ACC112 (cell line): ENCODE measurements around the gene BTBD9.
A peak's percentile ranks its signal among the peaks of the same experiment; 100 is the strongest.

Experiments used
- H2AFZ ChIP-seq: fragments of 200-600 bp; sonication (generic); one replicate; pipeline ENCODE4 v1.6.0; 2017; ENCODE audit warnings: antibody characterized with exemption, low read length; ENCODE audit not compliant: unreplicated experiment
- H3K27ac ChIP-seq: fragments of 200-600 bp; sonication (generic); 2 replicates; pipeline ENCODE4 v1.5.1; 2014; ENCODE audit warnings: low read depth, mild to moderate bottlenecking, antibody characterized with exemption, low read length, moderate library complexity
- H3K27me3 ChIP-seq: fragments of 200-600 bp; sonication (generic); 2 replicates; pipeline ENCODE4 v1.6.1; 2014; ENCODE audit warnings: mild to moderate bottlenecking, antibody characterized with exemption, low read length, moderate library complexity, mixed read lengths; ENCODE audit not compliant: insufficient read depth
- H3K36me3 ChIP-seq: fragments of 200-600 bp; sonication (generic); 2 replicates; pipeline ENCODE4 v1.6.1; 2016; ENCODE audit warnings: mild to moderate bottlenecking, antibody characterized with exemption, low read length, moderate library complexity, mixed read lengths; ENCODE audit not compliant: insufficient read depth
- H3K4me1 ChIP-seq: fragments of 200-600 bp; sonication (generic); one replicate; pipeline ENCODE4 v1.6.1; 2016; ENCODE audit warnings: low read length, mixed read lengths; ENCODE audit not compliant: insufficient read depth, unreplicated experiment, control insufficient read depth
- H3K4me3 ChIP-seq: fragments of 200-600 bp; sonication (generic); 2 replicates; pipeline ENCODE4 v1.5.1; 2014; ENCODE audit warnings: mild to moderate bottlenecking, low read depth, low read length
- H3K79me2 ChIP-seq: fragments of 200-600 bp; sonication (generic); one replicate; pipeline ENCODE4 v1.6.0; 2016; ENCODE audit warnings: low read length; ENCODE audit not compliant: control insufficient read depth, unreplicated experiment, insufficient read depth

BTBD9 gene

GRCh38 chr6:38639498-38640215 is at the start of gene BTBD9:
Gene BTBD9, minus strand, starts transcription at chr6:38639929.
- Histone ChIP-seq H3K27me3 (no peaks in the 10 kb centered on the region), H3K4me1 (peaks cover 11% of the 10 kb centered on the region), H3K36me3 (no peaks in the 10 kb centered on the region), H3K4me3 (peak within 1 kb of the TSS; percentile 94), H2AFZ (peak within 1 kb of the TSS; percentile 99), H3K27ac (peak within 1 kb of the TSS; percentile 80), H3K79me2 (peaks cover 17% of the 10 kb centered on the region)

DNA sequence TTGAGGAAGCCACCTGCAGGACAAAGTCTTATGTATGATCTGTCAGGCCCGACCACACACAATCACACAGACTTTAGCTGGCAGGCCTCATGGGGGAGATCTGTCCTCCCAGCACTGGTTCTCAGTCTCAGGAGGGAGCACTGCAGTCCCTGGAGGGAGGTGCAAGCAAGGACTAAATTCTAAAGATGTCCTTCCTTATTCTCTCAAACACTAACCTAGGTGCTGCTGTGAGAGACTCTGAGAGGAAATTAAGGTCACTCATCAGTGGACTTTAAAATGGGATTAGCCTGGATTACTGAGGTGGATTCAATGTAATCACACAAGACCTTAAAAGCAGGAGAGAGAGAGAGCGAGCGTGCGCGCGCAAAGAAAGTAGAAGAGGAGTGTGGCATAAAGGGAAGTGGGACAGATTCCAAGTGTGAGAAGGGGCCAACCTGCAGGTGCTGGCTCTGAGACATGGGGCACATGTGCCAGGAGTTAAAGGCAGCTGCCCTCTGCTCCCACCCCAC is 48.9 kb upstream of the BTBD9 start:
- no peaks in the 10 kb centered on the region for H3K27me3 ChIP-seq
- no peak overlapping the region for H3K4me3 ChIP-seq
- H2AFZ ChIP-seq: no peak overlapping the region
- H3K4me1 ChIP-seq: peaks cover 5% of the 10 kb centered on the region
- no peak overlapping the region for H3K27ac ChIP-seq
- peaks cover 10% of the 10 kb centered on the region for H3K36me3 ChIP-seq
- peaks cover 70% of the 10 kb centered on the region for H3K79me2 ChIP-seq

- no peak overlapping the region for H3K27ac ChIP-seq
- peaks cover 61% of the 10 kb centered on the region for H3K79me2 ChIP-seq
- H3K4me1 ChIP-seq: peaks cover 5% of the 10 kb centered on the region
- no peak overlapping the region for H3K4me3 ChIP-seq
- H2AFZ ChIP-seq: no peak overlapping the region
- H3K36me3 ChIP-seq: peaks cover 17% of the 10 kb centered on the region
- no peaks in the 10 kb centered on the region for H3K27me3 ChIP-seq
Measured at GRCh38 chr6:38687549-38687948, 47.8 kb upstream of the BTBD9 start.

GRCh38 chr6:38687043-38687353 is 47.3 kb upstream of the BTBD9 start:
- Histone ChIP-seq H3K4me1 (peaks cover 5% of the 10 kb centered on the region), H2AFZ (no peak overlapping the region), H3K27me3 (no peaks in the 10 kb centered on the region), H3K27ac (no peak overlapping the region), H3K36me3 (peaks cover 18% of the 10 kb centered on the region), H3K79me2 (peaks cover 56% of the 10 kb centered on the region), H3K4me3 (no peak overlapping the region)

GRCh38 chr6:38686270-38687042 is 46.7 kb upstream of the BTBD9 start:
- Histone ChIP-seq H3K36me3 (peaks cover 23% of the 10 kb centered on the region), H3K4me1 (peaks cover 5% of the 10 kb centered on the region), H3K79me2 (peaks cover 50% of the 10 kb centered on the region)

DNA sequence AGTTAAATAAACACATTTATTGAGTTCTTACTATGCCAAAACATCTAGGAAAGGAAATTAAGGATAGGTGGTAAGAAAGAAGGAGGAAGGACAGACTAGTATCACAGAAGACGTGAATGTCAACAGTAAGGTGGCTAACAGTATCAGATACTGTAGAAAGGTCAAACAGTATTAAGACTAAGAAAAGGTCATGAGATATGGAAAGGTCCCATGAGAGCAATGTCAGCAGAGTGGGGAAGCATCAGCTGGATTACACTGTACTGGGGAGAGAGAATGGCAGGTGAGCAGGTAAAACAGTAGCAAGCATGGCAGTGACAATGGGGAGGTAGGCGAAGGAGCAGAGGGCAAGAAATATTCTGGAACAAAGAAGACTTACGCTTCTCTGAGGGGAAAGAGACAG is 45.2 kb upstream of the BTBD9 start:
- no peaks in the 10 kb centered on the region for H3K27me3 ChIP-seq
- H3K79me2 ChIP-seq: peaks cover 39% of the 10 kb centered on the region
- no peak overlapping the region for H3K27ac ChIP-seq
- H3K4me1 ChIP-seq: peaks cover 5% of the 10 kb centered on the region
- H3K36me3 ChIP-seq: peaks cover 25% of the 10 kb centered on the region
- no peak overlapping the region for H2AFZ ChIP-seq
- H3K4me3 ChIP-seq: no peak overlapping the region

More at GRCh38 chr6:38686270-38687042, 46.7 kb upstream of the BTBD9 start:
- no peak overlapping the region for H3K4me3 ChIP-seq
- no peak overlapping the region for H3K27ac ChIP-seq
- H2AFZ ChIP-seq: no peak overlapping the region
- H3K27me3 ChIP-seq: no peaks in the 10 kb centered on the region

DNA sequence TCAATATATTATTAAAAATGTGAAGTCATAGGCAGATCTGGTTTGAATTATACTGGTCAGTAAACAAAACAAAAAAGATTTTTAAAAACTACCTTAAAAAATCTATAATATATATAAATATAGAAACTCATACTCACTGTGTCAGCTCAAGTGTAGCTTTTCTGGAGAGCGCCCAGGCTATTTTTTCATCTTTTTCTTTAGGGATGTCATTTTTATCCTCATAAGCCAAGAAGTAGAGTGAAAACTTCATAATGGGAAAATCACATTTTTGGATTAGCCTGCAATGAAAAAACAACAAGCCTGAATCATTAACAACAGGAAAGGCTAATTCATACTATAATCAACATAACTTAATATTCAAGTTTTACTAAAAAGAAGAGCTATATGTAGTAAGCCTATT is 44.5 kb upstream of the BTBD9 start:
- Histone ChIP-seq H2AFZ (no peak overlapping the region), H3K4me1 (peaks cover 5% of the 10 kb centered on the region), H3K27me3 (no peaks in the 10 kb centered on the region), H3K4me3 (no peak overlapping the region), H3K27ac (no peak overlapping the region), H3K36me3 (peaks cover 25% of the 10 kb centered on the region), H3K79me2 (peaks cover 34% of the 10 kb centered on the region)

GRCh38 chr6:38681850-38682249 is 42.1 kb upstream of the BTBD9 start:
- Histone ChIP-seq H3K79me2 (peaks cover 12% of the 10 kb centered on the region), H3K27me3 (no peaks in the 10 kb centered on the region), H2AFZ (no peak overlapping the region), H3K36me3 (peaks cover 30% of the 10 kb centered on the region), H3K27ac (no peak overlapping the region), H3K4me3 (no peak overlapping the region), H3K4me1 (peaks cover 5% of the 10 kb centered on the region)

DNA sequence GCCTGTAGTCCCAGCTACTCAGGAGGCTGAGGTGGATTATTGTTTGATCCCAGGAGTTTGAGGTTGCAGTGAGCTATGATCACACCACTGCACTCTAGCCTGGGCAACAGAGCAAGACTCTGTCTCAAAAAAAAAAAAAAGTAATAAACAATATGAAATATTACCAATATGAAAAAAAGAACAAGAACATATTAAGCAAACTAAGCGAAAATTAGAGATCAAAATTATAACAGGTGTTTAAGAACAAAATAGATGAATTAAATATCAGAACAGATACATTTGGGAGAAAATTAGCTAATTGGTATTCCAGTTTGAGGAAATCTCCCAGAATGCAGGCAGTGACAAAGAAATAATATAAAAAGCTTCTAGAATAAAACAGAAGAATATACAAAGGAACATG is 39.9 kb upstream of the BTBD9 start:
- H3K36me3 ChIP-seq: peaks cover 37% of the 10 kb centered on the region
- no peak overlapping the region for H3K4me3 ChIP-seq
- no peaks in the 10 kb centered on the region for H3K27me3 ChIP-seq
- H3K4me1 ChIP-seq: no peaks in the 10 kb centered on the region
- H2AFZ ChIP-seq: no peak overlapping the region
- no peak overlapping the region for H3K27ac ChIP-seq
- no peaks in the 10 kb centered on the region for H3K79me2 ChIP-seq

- Histone ChIP-seq H3K27ac (no peak overlapping the region), H3K36me3 (peaks cover 32% of the 10 kb centered on the region), H2AFZ (no peak overlapping the region)
Measured at GRCh38 chr6:38678178-38678760, 38.5 kb upstream of the BTBD9 start.

More at GRCh38 chr6:38678178-38678760, 38.5 kb upstream of the BTBD9 start:
- Histone ChIP-seq H3K79me2 (no peaks in the 10 kb centered on the region), H3K4me1 (no peaks in the 10 kb centered on the region), H3K4me3 (no peak overlapping the region), H3K27me3 (no peaks in the 10 kb centered on the region)
